ENCODE results near the gene DPP7.

DPP7 gene

DNA sequence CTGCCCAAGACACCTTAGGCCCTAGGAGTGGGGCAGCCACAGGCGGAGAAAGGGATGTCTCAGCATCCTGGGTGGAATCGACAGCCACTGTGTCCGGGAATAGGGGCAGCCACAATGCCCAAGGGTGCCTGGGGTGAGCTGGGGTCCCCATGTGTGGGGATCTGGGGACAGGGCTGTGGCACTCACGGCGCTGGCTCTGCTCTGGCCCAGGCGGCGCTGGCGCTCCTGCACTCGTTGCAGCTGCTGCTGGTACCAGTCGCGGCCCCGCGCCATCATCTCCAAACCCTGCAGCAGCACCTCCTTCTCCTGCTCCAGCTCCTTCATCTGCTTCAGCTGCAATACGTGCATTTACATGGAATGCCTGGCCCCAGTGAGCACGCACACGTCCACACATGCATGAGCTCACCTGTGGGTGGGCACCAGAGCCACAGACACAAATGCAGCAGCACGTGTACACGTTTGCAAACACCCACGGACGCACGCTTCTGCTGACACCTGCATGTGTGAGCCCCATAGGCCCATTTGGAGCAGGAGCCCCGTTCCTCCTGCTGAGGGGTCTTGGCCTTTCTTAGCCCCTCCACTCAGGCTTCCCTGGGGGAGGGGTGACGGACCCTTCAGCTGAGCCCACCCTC is 49.1 kb downstream of the DPP7 start:
- Histone ChIP-seq H3K27me3 (ENCODE audit: insufficient read depth, poor library complexity, severe bottlenecking) (no peaks in the 10 kb centered on the region), H3K4me3 (replicated peaks; ENCODE audit: insufficient read depth, low read length) (no peak overlapping the region), H3K27ac (replicated peaks) (no peak overlapping the region)
- TF ChIP-seq SPI1 (IDR thresholded peaks at IDR 0.05; ENCODE audit: borderline replicate concordance, low read depth) (no peak), GABPA (IDR thresholded peaks at IDR 0.05; ENCODE audit: low read depth) (no peak), POLR2AphosphoS5 (IDR thresholded peaks at IDR 0.05; ENCODE audit: low read depth) (no peak)
- TF ChIP-seq, protein P1, sequence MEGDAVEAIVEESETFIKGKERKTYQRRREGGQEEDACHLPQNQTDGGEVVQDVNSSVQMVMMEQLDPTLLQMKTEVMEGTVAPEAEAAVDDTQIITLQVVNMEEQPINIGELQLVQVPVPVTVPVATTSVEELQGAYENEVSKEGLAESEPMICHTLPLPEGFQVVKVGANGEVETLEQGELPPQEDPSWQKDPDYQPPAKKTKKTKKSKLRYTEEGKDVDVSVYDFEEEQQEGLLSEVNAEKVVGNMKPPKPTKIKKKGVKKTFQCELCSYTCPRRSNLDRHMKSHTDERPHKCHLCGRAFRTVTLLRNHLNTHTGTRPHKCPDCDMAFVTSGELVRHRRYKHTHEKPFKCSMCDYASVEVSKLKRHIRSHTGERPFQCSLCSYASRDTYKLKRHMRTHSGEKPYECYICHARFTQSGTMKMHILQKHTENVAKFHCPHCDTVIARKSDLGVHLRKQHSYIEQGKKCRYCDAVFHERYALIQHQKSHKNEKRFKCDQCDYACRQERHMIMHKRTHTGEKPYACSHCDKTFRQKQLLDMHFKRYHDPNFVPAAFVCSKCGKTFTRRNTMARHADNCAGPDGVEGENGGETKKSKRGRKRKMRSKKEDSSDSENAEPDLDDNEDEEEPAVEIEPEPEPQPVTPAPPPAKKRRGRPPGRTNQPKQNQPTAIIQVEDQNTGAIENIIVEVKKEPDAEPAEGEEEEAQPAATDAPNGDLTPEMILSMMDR (IDR thresholded peaks at IDR 0.05; ENCODE audit: insufficient read depth, low read length) = no peak
- TF ChIP-seq, protein P2, sequence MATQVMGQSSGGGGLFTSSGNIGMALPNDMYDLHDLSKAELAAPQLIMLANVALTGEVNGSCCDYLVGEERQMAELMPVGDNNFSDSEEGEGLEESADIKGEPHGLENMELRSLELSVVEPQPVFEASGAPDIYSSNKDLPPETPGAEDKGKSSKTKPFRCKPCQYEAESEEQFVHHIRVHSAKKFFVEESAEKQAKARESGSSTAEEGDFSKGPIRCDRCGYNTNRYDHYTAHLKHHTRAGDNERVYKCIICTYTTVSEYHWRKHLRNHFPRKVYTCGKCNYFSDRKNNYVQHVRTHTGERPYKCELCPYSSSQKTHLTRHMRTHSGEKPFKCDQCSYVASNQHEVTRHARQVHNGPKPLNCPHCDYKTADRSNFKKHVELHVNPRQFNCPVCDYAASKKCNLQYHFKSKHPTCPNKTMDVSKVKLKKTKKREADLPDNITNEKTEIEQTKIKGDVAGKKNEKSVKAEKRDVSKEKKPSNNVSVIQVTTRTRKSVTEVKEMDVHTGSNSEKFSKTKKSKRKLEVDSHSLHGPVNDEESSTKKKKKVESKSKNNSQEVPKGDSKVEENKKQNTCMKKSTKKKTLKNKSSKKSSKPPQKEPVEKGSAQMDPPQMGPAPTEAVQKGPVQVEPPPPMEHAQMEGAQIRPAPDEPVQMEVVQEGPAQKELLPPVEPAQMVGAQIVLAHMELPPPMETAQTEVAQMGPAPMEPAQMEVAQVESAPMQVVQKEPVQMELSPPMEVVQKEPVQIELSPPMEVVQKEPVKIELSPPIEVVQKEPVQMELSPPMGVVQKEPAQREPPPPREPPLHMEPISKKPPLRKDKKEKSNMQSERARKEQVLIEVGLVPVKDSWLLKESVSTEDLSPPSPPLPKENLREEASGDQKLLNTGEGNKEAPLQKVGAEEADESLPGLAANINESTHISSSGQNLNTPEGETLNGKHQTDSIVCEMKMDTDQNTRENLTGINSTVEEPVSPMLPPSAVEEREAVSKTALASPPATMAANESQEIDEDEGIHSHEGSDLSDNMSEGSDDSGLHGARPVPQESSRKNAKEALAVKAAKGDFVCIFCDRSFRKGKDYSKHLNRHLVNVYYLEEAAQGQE (IDR thresholded peaks at IDR 0.05; ENCODE audit: insufficient replicate concordance, low read depth) = no peak
- DNase-seq (ENCODE audit: low read depth in 1 of 2, low spot score in 1 of 2) = no peak

DNA sequence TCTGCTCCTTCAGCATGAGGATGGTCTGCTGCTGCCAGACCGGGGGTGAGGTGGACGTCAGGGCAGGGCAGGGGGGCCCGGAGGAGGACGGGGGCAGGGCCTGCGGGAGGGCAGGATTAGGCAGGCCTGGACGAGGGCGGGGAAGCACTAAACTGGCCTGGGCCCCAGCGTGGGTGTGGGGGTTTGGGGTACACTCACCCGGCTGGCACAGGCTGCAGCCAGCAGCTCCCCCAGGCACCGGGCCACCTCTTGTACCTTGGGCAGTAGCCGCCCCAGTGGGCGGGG is 49.7 kb downstream of the DPP7 start:
- Histone ChIP-seq H3K27ac (replicated peaks) (no peak overlapping the region), H3K4me3 (replicated peaks; ENCODE audit: insufficient read depth, low read length) (no peak overlapping the region), H3K27me3 (ENCODE audit: insufficient read depth, poor library complexity, severe bottlenecking) (no peaks in the 10 kb centered on the region)
- DNase-seq (ENCODE audit: low read depth in 1 of 2, low spot score in 1 of 2) = no peak
- TF ChIP-seq, protein P2 (IDR thresholded peaks at IDR 0.05; ENCODE audit: insufficient replicate concordance, low read depth) = no peak
- TF ChIP-seq, protein P1 (IDR thresholded peaks at IDR 0.05; ENCODE audit: insufficient read depth, low read length) = no peak

DNA sequence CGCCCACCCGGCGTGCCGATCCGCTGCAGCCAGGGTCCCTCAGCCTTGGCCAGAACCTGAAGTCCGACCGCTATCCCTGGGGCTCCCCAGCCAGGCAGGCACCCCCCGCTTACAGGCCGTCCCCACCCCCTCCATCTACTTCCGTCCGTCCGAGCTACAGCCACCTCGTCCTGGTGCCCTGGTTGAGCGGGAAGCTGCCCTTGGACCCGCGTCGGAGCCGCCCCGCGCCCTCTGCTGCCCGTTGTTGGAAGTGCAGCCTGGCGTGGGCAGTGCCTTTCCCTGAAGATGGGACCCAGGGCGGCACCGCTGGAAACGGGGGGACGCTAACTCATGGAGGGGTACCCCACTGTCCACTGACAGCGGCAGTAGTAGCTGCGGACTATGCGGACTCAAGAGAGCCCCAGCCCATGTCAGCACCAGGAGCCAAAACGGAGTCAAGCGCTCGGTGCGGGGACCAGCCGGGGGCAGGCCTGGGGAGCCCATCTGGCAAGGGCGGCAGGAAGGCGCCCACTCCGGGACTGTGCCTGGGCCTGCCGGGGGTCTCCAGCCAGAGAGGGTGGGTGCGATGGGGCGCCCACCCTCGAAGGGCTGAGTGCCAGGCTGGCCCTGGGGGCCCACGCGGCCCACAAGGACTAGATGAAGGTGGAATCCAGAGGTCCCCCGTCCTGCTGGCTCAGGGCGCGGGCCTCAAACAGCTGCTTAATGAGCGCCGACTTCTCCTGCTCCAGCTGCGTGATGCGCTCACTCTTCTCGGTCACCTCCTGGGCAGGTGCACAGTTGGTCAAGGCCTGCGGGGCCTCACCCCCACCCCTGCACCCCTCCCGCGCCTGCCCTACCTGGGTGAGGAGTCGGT is 50.3 kb downstream of the DPP7 start:
- no peak overlapping the region for H3K4me3 ChIP-seq (replicated peaks; ENCODE audit: insufficient read depth, low read length)
- DNase-seq (ENCODE audit: low read depth in 1 of 2, low spot score in 1 of 2) = peak in 1 of 2 experiments; percentile 49
- no peaks in the 10 kb centered on the region for H3K27me3 ChIP-seq (ENCODE audit: insufficient read depth, poor library complexity, severe bottlenecking)
- TF ChIP-seq, protein P1 (IDR thresholded peaks at IDR 0.05; ENCODE audit: insufficient read depth, low read length) = peak; percentile 57
- TF ChIP-seq, protein P2 (IDR thresholded peaks at IDR 0.05; ENCODE audit: insufficient replicate concordance, low read depth) = peak; percentile 32
- TF ChIP-seq POLR2AphosphoS5 (IDR thresholded peaks at IDR 0.05; ENCODE audit: low read depth) = no peak
- no peak overlapping the region for H3K27ac ChIP-seq (replicated peaks)

Data from HL-60 (cell line).